Measurements from ENCODE around the gene IPMK.

IPMK gene

DNA sequence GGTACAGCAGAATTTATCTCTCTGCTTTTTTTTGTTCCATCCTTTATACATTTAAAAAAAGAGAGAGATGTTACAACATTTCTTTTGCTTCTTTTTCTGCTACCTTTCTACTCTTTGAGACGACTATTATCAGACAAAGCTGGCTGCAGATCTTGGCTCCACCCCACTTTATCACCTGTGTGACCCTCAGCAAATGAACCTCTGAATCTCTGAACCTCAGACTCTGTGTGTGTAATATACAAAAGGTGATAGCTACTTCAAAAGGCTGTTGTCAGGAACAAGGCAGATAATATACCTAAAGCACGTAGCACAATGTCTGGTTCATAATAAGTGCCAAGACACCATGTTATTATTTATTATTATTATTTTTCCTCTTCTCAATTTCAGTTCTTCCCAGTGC is 34.6 kb upstream of the IPMK start:
- Mint-ChIP-seq H3K4me3 (no peak overlapping the region), H3K27me3 (ENCODE audit: low read depth) (no peaks in the 10 kb centered on the region), H3K36me3 (ENCODE audit: low read depth) (no peaks in the 10 kb centered on the region), H3K4me1 (no peaks in the 10 kb centered on the region), H3K27ac (no peak overlapping the region), H3K9me3 (no peaks in the 10 kb centered on the region)
- TF ChIP-seq, protein P1, sequence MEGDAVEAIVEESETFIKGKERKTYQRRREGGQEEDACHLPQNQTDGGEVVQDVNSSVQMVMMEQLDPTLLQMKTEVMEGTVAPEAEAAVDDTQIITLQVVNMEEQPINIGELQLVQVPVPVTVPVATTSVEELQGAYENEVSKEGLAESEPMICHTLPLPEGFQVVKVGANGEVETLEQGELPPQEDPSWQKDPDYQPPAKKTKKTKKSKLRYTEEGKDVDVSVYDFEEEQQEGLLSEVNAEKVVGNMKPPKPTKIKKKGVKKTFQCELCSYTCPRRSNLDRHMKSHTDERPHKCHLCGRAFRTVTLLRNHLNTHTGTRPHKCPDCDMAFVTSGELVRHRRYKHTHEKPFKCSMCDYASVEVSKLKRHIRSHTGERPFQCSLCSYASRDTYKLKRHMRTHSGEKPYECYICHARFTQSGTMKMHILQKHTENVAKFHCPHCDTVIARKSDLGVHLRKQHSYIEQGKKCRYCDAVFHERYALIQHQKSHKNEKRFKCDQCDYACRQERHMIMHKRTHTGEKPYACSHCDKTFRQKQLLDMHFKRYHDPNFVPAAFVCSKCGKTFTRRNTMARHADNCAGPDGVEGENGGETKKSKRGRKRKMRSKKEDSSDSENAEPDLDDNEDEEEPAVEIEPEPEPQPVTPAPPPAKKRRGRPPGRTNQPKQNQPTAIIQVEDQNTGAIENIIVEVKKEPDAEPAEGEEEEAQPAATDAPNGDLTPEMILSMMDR (IDR thresholded peaks at IDR 0.05; ENCODE audit: unreplicated experiment in 3 of 3), result no peak

DNA sequence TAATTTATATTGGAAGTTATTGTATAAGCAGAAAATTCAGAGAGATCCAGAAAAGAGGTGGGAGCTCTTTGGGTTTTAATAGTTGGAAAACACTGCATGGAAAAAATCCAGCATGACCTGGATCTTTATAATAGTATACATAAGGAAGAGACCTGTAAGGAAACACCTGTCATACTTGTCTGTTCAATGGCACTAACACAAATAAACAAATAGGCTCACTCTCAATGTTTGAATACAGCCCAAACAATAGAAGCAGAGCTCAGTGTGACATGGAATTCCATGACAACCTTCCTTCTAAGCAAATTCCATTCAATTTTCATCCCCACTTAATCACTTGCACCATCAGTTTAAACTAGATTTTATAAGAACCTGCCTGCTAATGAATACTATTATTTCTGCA is 33.0 kb upstream of the IPMK start:
- no peaks in the 10 kb centered on the region for H3K27me3 Mint-ChIP-seq (ENCODE audit: low read depth)
- no peak overlapping the region for H3K27ac Mint-ChIP-seq
- no peaks in the 10 kb centered on the region for H3K4me1 Mint-ChIP-seq
- no peaks in the 10 kb centered on the region for H3K36me3 Mint-ChIP-seq (ENCODE audit: low read depth)
- TF ChIP-seq, protein P1 (IDR thresholded peaks at IDR 0.05; ENCODE audit: unreplicated experiment in 3 of 3), result no peak
- H3K4me3 Mint-ChIP-seq, result no peak overlapping the region
- no peaks in the 10 kb centered on the region for H3K9me3 Mint-ChIP-seq

DNA sequence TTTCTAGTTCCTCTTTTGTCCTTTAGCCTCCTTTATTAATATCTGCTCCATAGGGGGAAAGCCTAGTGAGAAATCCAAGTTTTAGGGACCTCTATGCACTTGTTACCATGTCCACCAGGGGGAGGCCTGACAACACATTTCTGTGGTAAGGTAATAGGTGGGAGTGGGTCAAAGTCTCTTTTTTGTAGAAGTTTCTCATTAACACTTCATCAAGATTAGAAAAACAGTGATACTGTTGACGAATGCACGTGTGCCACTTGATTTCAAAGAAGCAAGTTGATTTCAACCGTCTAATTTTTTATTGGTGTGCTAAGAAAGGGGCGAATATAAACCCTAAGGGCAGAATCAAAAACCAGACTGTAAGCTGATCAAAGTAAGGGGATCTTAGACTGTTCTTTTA is 31.9 kb upstream of the IPMK start:
- no peaks in the 10 kb centered on the region for H3K9me3 Mint-ChIP-seq
- H3K4me3 Mint-ChIP-seq, result no peak overlapping the region

DNA sequence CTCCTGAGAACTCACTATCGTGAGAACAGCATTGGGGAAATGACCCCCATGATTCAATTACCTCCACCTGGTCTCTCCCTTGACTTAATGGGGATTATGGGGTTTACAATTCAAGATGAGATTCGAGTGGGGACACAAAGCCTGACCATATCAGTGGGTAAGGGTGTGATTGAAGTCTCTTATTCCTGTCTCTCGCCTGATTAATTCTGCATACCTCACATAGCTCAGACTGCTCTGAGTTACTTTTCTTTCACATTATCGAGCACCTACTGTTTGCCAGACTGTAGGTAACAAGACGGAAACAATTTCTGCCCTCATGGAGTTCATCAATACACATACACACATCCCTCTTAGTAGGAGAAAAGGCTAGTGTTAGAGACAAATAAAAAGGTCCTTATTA is 26.3 kb upstream of the IPMK start:
- H3K36me3 Mint-ChIP-seq (ENCODE audit: low read depth), result no peaks in the 10 kb centered on the region
- no peak overlapping the region for H3K27ac Mint-ChIP-seq
- TF ChIP-seq, protein P1 (IDR thresholded peaks at IDR 0.05; ENCODE audit: unreplicated experiment in 3 of 3), result no peak
- H3K9me3 Mint-ChIP-seq, result no peaks in the 10 kb centered on the region
- no peak overlapping the region for H3K4me3 Mint-ChIP-seq
- H3K27me3 Mint-ChIP-seq (ENCODE audit: low read depth), result no peaks in the 10 kb centered on the region
- H3K4me1 Mint-ChIP-seq, result no peaks in the 10 kb centered on the region

More for the DNA sequence above, 31.9 kb upstream of the IPMK start:
- no peaks in the 10 kb centered on the region for H3K4me1 Mint-ChIP-seq
- H3K27ac Mint-ChIP-seq, result peak overlapping the region in 2 of 3 experiments; percentile 52 to 70
- no peaks in the 10 kb centered on the region for H3K36me3 Mint-ChIP-seq (ENCODE audit: low read depth)
- no peaks in the 10 kb centered on the region for H3K27me3 Mint-ChIP-seq (ENCODE audit: low read depth)
- TF ChIP-seq, protein P1 (IDR thresholded peaks at IDR 0.05; ENCODE audit: unreplicated experiment in 3 of 3), result peak; percentile 53 to 76 (median 69)

DNA sequence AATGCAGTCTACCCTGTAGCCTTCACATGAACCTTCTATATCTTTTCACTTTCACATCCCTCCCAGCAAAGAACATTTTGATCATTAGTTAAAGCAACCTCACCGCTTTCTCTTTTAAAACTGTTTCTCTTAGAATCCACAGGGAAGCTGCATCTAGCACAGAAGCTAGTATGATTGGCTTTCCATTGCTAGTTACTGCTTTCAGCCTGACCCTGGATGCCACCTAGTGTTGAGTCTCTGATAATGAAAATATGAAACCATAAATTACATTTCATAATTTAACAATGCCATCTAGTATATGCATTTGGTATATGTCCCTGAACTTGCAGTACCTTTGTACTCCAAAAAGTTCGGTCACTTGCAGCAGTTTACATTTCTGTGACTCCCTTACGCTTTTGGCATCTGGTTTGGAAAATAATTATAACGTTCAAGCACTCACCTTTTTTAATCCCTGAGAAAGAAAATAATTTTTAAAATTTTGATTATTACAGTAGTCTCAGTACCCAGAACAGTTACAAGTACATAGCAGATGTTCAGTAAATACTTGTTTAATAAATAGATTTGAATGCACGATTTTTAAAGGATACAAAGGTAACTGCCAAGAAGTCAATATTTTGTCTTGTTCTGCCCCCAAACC is 24.0 kb upstream of the IPMK start:
- TF ChIP-seq, protein P1 (IDR thresholded peaks at IDR 0.05; ENCODE audit: unreplicated experiment in 3 of 3), result peak; percentile 56 to 73 (median 63)
- no peak overlapping the region for H3K27ac Mint-ChIP-seq
- no peaks in the 10 kb centered on the region for H3K4me1 Mint-ChIP-seq
- no peaks in the 10 kb centered on the region for H3K27me3 Mint-ChIP-seq (ENCODE audit: low read depth)
- H3K4me3 Mint-ChIP-seq, result no peak overlapping the region
- no peaks in the 10 kb centered on the region for H3K36me3 Mint-ChIP-seq (ENCODE audit: low read depth)
- no peaks in the 10 kb centered on the region for H3K9me3 Mint-ChIP-seq

DNA sequence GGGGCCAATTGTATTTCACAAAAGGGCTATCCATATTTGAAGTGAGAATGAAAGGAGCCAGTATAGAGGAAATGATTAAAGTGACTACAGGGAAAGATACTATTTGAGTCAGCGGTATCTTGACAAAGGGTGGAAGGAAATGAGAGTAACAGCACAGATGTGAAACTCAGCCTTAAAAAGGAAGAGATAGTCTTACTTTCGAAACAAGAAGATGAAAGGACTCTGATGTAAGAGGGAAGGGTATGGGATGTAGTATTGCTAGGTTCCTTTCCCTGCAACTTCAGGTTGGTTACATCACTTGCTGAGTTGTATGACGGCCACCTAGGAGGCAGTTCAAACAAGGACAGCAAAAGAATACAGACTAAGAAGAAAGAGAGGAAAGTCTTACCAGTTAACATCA is 14.9 kb upstream of the IPMK start:
- TF ChIP-seq, protein P1 (IDR thresholded peaks at IDR 0.05; ENCODE audit: unreplicated experiment in 3 of 3), result no peak
- H3K9me3 Mint-ChIP-seq, result no peaks in the 10 kb centered on the region
- H3K4me1 Mint-ChIP-seq, result no peaks in the 10 kb centered on the region
- peaks cover 27% of the 10 kb centered on the region for H3K36me3 Mint-ChIP-seq (ENCODE audit: low read depth)
- H3K27me3 Mint-ChIP-seq (ENCODE audit: low read depth), result no peaks in the 10 kb centered on the region
- H3K27ac Mint-ChIP-seq, result no peak overlapping the region
- no peak overlapping the region for H3K4me3 Mint-ChIP-seq

All from nephron (organoid).